ENCODE results near the gene IFT20. TPM values are rescaled to one million over a fixed set of nuclear protein-coding genes. Genes with fewer than 3 reads are reported as not detected.

Gene IFT20
- total and polyA plus RNA-seq, 2 of the 13 experiments (the other 11 are each of a cell fraction or from before 2014, with no cell fraction given): 28.0 to 37.8 TPM

DNA sequence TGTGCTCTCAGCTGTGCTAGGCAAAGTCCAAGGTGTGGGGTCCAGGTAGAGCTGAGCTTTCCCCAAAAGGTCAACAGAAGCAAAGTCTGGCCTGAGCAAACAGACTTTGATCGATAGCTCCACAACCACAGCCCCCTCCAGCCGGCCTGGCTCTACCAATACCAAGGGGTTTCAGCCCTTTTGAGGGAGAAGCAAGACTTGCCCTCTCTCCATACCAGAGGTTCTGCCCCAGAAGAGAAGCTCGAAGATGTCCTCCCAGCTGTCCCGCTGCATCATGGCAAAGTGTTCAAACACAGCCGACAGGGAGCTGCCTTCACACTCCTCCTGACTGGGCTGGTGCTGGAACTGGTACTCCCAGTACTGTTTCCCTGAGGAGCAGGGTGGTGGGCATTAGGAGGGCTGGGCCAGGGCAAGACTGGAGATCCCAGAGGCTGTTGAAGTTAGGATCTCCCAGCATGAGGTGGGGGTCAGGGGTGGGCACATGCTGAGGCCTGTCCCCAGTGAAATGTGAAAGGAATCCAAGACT lies 33.1 kb upstream of the IFT20 start (continued):
- TF ChIP-seq, protein P1, sequence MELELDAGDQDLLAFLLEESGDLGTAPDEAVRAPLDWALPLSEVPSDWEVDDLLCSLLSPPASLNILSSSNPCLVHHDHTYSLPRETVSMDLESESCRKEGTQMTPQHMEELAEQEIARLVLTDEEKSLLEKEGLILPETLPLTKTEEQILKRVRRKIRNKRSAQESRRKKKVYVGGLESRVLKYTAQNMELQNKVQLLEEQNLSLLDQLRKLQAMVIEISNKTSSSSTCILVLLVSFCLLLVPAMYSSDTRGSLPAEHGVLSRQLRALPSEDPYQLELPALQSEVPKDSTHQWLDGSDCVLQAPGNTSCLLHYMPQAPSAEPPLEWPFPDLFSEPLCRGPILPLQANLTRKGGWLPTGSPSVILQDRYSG (CRISPR knock-in tag; IDR thresholded peaks at IDR 0.05): no peak
- 0 out of 2 replicates have a peak, but pooled peaks have one; percentile 16 for TF ChIP-seq ZNF276 (CRISPR knock-in tag; IDR thresholded peaks at IDR 0.05; ENCODE audit: low read depth)
- no peak; the same call in 1 of the 2 replicates for TF ChIP-seq ZSCAN25 (CRISPR knock-in tag; IDR thresholded peaks at IDR 0.05)
- TF ChIP-seq YEATS2 (CRISPR knock-in tag; IDR thresholded peaks at IDR 0.05; ENCODE audit: borderline replicate concordance): no peak
- TF ChIP-seq, protein P2, sequence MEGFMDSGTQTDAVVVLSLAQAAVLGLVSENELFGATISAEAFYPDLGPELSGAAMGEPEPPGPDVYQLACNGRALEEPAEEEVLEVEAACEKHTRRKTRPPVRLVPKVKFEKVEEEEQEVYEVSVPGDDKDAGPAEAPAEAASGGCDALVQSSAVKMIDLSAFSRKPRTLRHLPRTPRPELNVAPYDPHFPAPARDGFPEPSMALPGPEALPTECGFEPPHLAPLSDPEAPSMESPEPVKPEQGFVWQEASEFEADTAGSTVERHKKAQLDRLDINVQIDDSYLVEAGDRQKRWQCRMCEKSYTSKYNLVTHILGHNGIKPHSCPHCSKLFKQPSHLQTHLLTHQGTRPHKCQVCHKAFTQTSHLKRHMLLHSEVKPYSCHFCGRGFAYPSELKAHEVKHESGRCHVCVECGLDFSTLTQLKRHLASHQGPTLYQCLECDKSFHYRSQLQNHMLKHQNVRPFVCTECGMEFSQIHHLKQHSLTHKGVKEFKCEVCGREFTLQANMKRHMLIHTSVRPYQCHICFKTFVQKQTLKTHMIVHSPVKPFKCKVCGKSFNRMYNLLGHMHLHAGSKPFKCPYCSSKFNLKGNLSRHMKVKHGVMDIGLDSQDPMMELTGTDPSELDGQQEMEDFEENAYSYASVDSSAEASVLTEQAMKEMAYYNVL (CRISPR knock-in tag; IDR thresholded peaks at IDR 0.05; ENCODE audit: borderline replicate concordance): peak; percentile 86; the same call in 1 of the 2 replicates
- TF ChIP-seq, protein P3, sequence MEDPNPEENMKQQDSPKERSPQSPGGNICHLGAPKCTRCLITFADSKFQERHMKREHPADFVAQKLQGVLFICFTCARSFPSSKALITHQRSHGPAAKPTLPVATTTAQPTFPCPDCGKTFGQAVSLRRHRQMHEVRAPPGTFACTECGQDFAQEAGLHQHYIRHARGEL (CRISPR knock-in tag; IDR thresholded peaks at IDR 0.05): no peak
- TF ChIP-seq ZNF382 (CRISPR knock-in tag; IDR thresholded peaks at IDR 0.05; ENCODE audit: borderline replicate concordance): no peak
- no peak for TF ChIP-seq MXD4 (CRISPR knock-in tag; IDR thresholded peaks at IDR 0.05)
- peak; percentile 97 for TF ChIP-seq MEIS2 (CRISPR knock-in tag; IDR thresholded peaks at IDR 0.05)
- TF ChIP-seq PLSCR1 (CRISPR knock-in tag; IDR thresholded peaks at IDR 0.05; ENCODE audit: borderline replicate concordance): no peak
- peak; percentile 99 for TF ChIP-seq KDM6A (CRISPR knock-in tag; IDR thresholded peaks at IDR 0.05; ENCODE audit: low read depth)
- TF ChIP-seq LCORL (IDR thresholded peaks at IDR 0.05): 0 out of 2 replicates have a peak, but pooled peaks have one; percentile 19
- peak; percentile 98 for TF ChIP-seq LCORL (CRISPR knock-in tag; IDR thresholded peaks at IDR 0.05)
- peak; percentile 95 for TF ChIP-seq FOXA3 (CRISPR knock-in tag; IDR thresholded peaks at IDR 0.05)
- TF ChIP-seq, protein P4, sequence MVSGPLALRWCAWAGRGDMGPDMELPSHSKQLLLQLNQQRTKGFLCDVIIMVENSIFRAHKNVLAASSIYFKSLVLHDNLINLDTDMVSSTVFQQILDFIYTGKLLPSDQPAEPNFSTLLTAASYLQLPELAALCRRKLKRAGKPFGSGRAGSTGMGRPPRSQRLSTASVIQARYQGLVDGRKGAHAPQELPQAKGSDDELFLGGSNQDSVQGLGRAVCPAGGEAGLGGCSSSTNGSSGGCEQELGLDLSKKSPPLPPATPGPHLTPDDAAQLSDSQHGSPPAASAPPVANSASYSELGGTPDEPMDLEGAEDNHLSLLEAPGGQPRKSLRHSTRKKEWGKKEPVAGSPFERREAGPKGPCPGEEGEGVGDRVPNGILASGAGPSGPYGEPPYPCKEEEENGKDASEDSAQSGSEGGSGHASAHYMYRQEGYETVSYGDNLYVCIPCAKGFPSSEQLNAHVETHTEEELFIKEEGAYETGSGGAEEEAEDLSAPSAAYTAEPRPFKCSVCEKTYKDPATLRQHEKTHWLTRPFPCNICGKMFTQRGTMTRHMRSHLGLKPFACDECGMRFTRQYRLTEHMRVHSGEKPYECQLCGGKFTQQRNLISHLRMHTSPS (CRISPR knock-in tag; IDR thresholded peaks at IDR 0.05; ENCODE audit: low read depth): no peak; the same call in 1 of the 2 replicates
- TF ChIP-seq ZNF747 (CRISPR knock-in tag; IDR thresholded peaks at IDR 0.05; ENCODE audit: borderline replicate concordance): peak; percentile 88
- no peak for TF ChIP-seq SMAD9 (CRISPR knock-in tag; IDR thresholded peaks at IDR 0.05)
- TF ChIP-seq SAP130 (CRISPR knock-in tag; IDR thresholded peaks at IDR 0.05; ENCODE audit: low read depth): peak; percentile 86
- TF ChIP-seq ZNF460 (CRISPR knock-in tag; IDR thresholded peaks at IDR 0.05; ENCODE audit: borderline replicate concordance): peak; percentile 12; the same call in 1 of the 2 replicates
- no peak for TF ChIP-seq ZNF329 (CRISPR knock-in tag; IDR thresholded peaks at IDR 0.05; ENCODE audit: low read depth)
- TF ChIP-seq AHR (CRISPR knock-in tag; IDR thresholded peaks at IDR 0.05): 0 out of 2 replicates have a peak, but pooled peaks have one; percentile 6
- no peak for TF ChIP-seq CREB1 (IDR thresholded peaks at IDR 0.05)
- TF ChIP-seq CREB1 (CRISPR knock-in tag; IDR thresholded peaks at IDR 0.05): no peak
- no peak; the same call in 1 of the 2 replicates for TF ChIP-seq NFYC (CRISPR knock-in tag; IDR thresholded peaks at IDR 0.05)

Measured in HepG2 (cell line).